CD14-positive monocyte (primary cell): Measurements from ENCODE around the gene TFG. TPM values are rescaled to one million over a fixed set of nuclear protein-coding genes. Genes with fewer than 3 reads are reported as not detected.
"Not testable (repeated sequence)": the region's sequence is repeated elsewhere in the genome, so short reads cannot be mapped to it uniquely, and the experiment has no call there.

ENCODE experiments used
- DNase-seq, 3 donors: peaks; one replicate each; pipeline ENCODE4 v3.0.0-alpha.2; 2011 to 2022
- H2AFZ ChIP-seq: 2 replicates; pipeline ENCODE4 v1.6.0; 2012; ENCODE audit warnings: mild to moderate bottlenecking, low read depth, low read length, inconsistent platforms; ENCODE audit not compliant: insufficient read depth, poor library complexity, severe bottlenecking
- H3K27ac ChIP-seq, 2 donors: 1 replicate in 1 of 2; 2 replicates in 1 of 2; pipeline ENCODE4 v1.5.1; 2012 to 2013; ENCODE audit warnings: low read length in 2 of 2, control low read depth in 1 of 2, inconsistent platforms in 1 of 2, low read depth in 1 of 2, mild to moderate bottlenecking in 1 of 2
- H3K27me3 ChIP-seq, 2 donors: one replicate each; pipeline versions ENCODE4 v1.6.0 to v1.6.1; 2011 to 2013; ENCODE audit warnings: low read length in 2 of 2; ENCODE audit not compliant: control insufficient read depth in 2 of 2, insufficient read depth in 2 of 2
- H3K36me3 ChIP-seq, 2 donors: replicated peaks in 1 of 2; 1 replicate in 1 of 2; 2 replicates in 1 of 2; pipeline versions ENCODE4 v1.5.1 to v1.6.1; 2012 to 2013; ENCODE audit warnings: low read length in 2 of 2, control low read depth in 1 of 2, inconsistent platforms in 1 of 2, mild to moderate bottlenecking in 1 of 2; ENCODE audit not compliant: insufficient read depth in 2 of 2, control insufficient read depth in 1 of 2
- H3K4me1 ChIP-seq, 2 donors: 1 replicate in 1 of 2; 2 replicates in 1 of 2; pipeline versions ENCODE4 v1.5.1 to v1.6.1; 2012 to 2013; ENCODE audit warnings: low read length in 2 of 2, control low read depth in 1 of 2, inconsistent platforms in 1 of 2, mild to moderate bottlenecking in 1 of 2, moderate library complexity in 1 of 2; ENCODE audit not compliant: insufficient read depth in 2 of 2, control insufficient read depth in 1 of 2
- H3K4me2 ChIP-seq: replicated peaks from 2 replicates; pipeline ENCODE3; 2012; ENCODE audit warnings: low read length, moderate library complexity, mild to moderate bottlenecking; ENCODE audit not compliant: poor library complexity, severe bottlenecking; ENCODE audit errors: extremely low read depth
- H3K4me3 ChIP-seq, 3 experiments: fragments of 200-600 bp in 1 of 3; sonication (generic) in 1 of 3; replicated peaks in 1 of 3; 1 replicate in 2 of 3; 2 replicates in 1 of 3; pipeline ENCODE4 v1.5.1; 2011 to 2013; ENCODE audit warnings: low read length in 3 of 3, mild to moderate bottlenecking in 3 of 3, control low read depth in 2 of 3, low read depth in 2 of 3, inconsistent platforms in 1 of 3, moderate library complexity in 1 of 3
- H3K79me2 ChIP-seq: 2 replicates; pipeline ENCODE4 v1.6.0; 2012; ENCODE audit warnings: mild to moderate bottlenecking, control low read depth, inconsistent platforms, low read length, moderate library complexity; ENCODE audit not compliant: insufficient read depth
- H3K9ac ChIP-seq: 2 replicates; pipeline ENCODE4 v1.6.0; 2017; ENCODE audit warnings: low read length, mild to moderate bottlenecking; ENCODE audit not compliant: insufficient read depth, poor library complexity, severe bottlenecking
- H3K9me3 ChIP-seq, 2 donors: replicated peaks in 1 of 2; 1 replicate in 1 of 2; 2 replicates in 1 of 2; pipeline versions ENCODE4 v1.5.1 to v1.6.1; 2012 to 2013; ENCODE audit warnings: low read length in 2 of 2, control low read depth in 1 of 2; ENCODE audit not compliant: control insufficient read depth in 1 of 2, insufficient read depth in 1 of 2
- H4K20me1 ChIP-seq: 2 replicates; pipeline ENCODE4 v1.6.0; 2012; ENCODE audit warnings: mild to moderate bottlenecking, low read length, control low read depth, moderate library complexity; ENCODE audit not compliant: insufficient read depth
- H3K27ac Mint-ChIP-seq, 7 donors: one replicate each; pipeline ENCODE4 v1.8.0; 2020; ENCODE audit warnings: mild to moderate bottlenecking in 7 of 7, mixed read lengths in 7 of 7, moderate library complexity in 6 of 7, inconsistent platforms in 2 of 7
- H3K27me3 Mint-ChIP-seq, 3 donors: one replicate each; pipeline ENCODE4 v1.8.0; 2021 to 2022; ENCODE audit warnings: low read depth in 3 of 3, mild to moderate bottlenecking in 3 of 3, mixed read lengths in 3 of 3, moderate library complexity in 3 of 3, inconsistent platforms in 1 of 3
- H3K36me3 Mint-ChIP-seq, 2 donors: one replicate each; pipeline ENCODE4 v1.8.0; 2020; ENCODE audit warnings: mixed read lengths in 2 of 2, inconsistent platforms in 1 of 2, mild to moderate bottlenecking in 1 of 2
- H3K4me1 Mint-ChIP-seq: one replicate; pipeline ENCODE4 v1.8.0; 2020; ENCODE audit warnings: mild to moderate bottlenecking, mixed read lengths
- H3K4me3 Mint-ChIP-seq, 2 donors: one replicate each; pipeline ENCODE4 v1.8.0; 2020; ENCODE audit warnings: mild to moderate bottlenecking in 2 of 2, mixed read lengths in 2 of 2, moderate library complexity in 1 of 2
- H3K9me3 Mint-ChIP-seq, 7 donors: one replicate each; pipeline ENCODE4 v1.8.0; 2020 to 2022; ENCODE audit warnings: mixed read lengths in 7 of 7, mild to moderate bottlenecking in 6 of 7, moderate library complexity in 6 of 7, inconsistent platforms in 2 of 7
- CTCF ChIP-seq: fragments of 200-600 bp; IDR thresholded peaks from one replicate; pipeline ENCODE4 v1.8.0; 2022; ENCODE audit warnings: antibody characterized with exemption, mild to moderate bottlenecking
- WGBS: methylation state at CpG from one replicate; pipeline ENCODE4 v1.1.5; 2013; ENCODE audit warnings: missing lambda C conversion rate; ENCODE audit not compliant: insufficient coverage; 5-methylcytosine and 5-hydroxymethylcytosine counted together
- intact Hi-C, 2 donors: fragments of 100-400 bp; cut with micrococcal nuclease; formaldehyde crosslinking; loops; one replicate each; pipeline versions ENCODE4 v1.15.0 to v1.15.1; 2023
- polyA minus RNA-seq: library from RNA; depleted of rRNA, polyadenylated mRNA; stranded (reverse); fragments of >200 nt; gene quantifications from 2 replicates; pipeline ENCODE4 v1.2.3, GENCODE V29; 2012
- polyA plus RNA-seq, 3 donors: library from polyadenylated mRNA; depleted of rRNA in 1 of 3; unstranded in 2 of 3; stranded (reverse) in 1 of 3; fragments of 300-500 nt in 2 of 3; fragments of >200 nt in 1 of 3; fragmentation: Illumina TruSeq in 2 of 3; gene quantifications; 1 replicate in 2 of 3; 2 replicates in 1 of 3; pipeline ENCODE4 v1.2.3, GENCODE V29; 2012 to 2021
- total RNA-seq, 12 experiments: library from RNA in 1 of 12; stranded (reverse) in 1 of 12; fragments of 120-200 nt in 1 of 12; gene quantifications; one replicate each; pipeline ENCODE4 v1.2.4 and lab custom pipeline; 2013 to 2026; ENCODE audit warnings: mixed read lengths in 6 of 12, inconsistent platforms in 1 of 12

The TFG gene
- total RNA-seq (2013) = 15.8 TPM
- polyA plus RNA-seq (10 to 100 TPM; 37.9 to 51.2 (median 44.8) TPM), polyA minus RNA-seq (12.5 and 15.3 TPM in 2 replicates), total RNA-seq (lab: John Stamatoyannopoulos, UW) (41.9 to 72.2 (median 55.4) reads per million in 11 experiments)

DNA sequence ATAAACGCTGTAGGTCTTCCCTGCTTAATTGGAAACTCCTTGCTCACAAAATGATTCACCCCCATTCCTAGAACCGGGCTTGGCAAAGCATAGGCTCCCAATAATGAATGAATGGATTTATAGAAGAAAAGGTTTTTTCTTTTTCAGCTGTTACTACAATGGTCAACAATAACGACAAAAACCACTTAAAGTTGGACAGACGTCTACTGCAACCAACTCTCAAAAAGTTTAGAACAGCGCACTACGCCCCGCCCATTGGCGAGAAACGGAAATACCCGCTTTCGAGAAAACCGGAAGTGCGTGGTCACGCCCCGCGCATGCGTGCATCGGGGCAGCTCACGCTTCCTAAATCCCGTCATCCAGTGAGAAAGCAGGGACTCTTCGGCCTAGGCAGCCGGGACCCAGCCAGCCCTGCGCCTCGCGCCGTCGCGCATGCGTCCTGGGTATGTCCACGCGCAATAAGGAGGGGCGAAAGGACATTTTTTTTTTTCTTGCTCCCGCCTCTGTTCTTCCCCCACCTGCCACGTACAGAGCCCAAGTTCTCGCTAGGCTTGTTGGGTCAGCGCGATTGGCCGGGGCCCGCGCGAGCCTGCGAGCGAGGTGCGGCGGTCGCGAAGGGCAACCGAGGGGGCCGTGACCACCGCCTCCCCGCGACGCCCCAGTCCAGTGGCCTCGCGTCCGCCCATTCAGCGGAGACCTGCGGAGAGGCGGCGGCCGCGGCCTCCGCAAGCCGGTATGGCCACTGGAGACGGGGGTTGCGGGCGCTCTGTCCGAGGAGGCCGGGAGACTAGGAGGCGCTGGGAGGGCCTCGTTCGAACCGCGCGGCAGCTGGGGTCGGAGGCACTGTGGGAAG is at the start of gene TFG:
Gene TFG (plus strand): TSS at position 506 of the 853 bp plus-strand sequence. CDS start 4,192 bp downstream, outside the sequence.
- Mint-ChIP-seq H3K4me3 (peak within 1 kb of the TSS; percentile 81 to 88), H3K36me3 (peaks cover 10 to 21% of the 10 kb centered on the region in 2 donors), H3K27ac (peak within 1 kb of the TSS; percentile 88 to 95 (median 93)), H3K27me3 (peaks cover 0 to 4% (median 2%) of the 10 kb centered on the region in 3 donors), H3K4me1 (peaks cover 26% of the 10 kb centered on the region), H3K9me3 (peaks cover 0 to 7% (median 5%) of the 10 kb centered on the region in 7 donors)
- Histone ChIP-seq H3K27me3 (peaks cover 0 to 6% of the 10 kb centered on the region in 2 donors), H3K4me1 (peaks cover 17 to 18% of the 10 kb centered on the region in 2 donors), H3K27ac (peak within 1 kb of the TSS; percentile 75 to 86), H3K4me2 (peak within 1 kb of the TSS; percentile 88), H3K36me3 (peaks cover 2 to 9% of the 10 kb centered on the region in 2 donors), H3K79me2 (peaks cover 44% of the 10 kb centered on the region), H3K9ac (peak within 1 kb of the TSS; percentile 78), H2AFZ (peak within 1 kb of the TSS; percentile 73), H3K9me3 (no peaks in the 10 kb centered on the region), H3K4me3 (peak within 1 kb of the TSS; percentile 65 to 87 (median 83)), H4K20me1 (peaks cover 38% of the 10 kb centered on the region)
- intact Hi-C loops = loop anchor here in 1 of 2 donors (10.0 kb wide), 1 partner anchor 894 kb away; the partner anchor contains the start of gene CMSS1
- TF ChIP-seq CTCF = no peak
- under 1% methylated on average over 64 of the region's 76 CpGs for WGBS
- peak; percentile 99 to 100 (median 100) for DNase-seq

DNA sequence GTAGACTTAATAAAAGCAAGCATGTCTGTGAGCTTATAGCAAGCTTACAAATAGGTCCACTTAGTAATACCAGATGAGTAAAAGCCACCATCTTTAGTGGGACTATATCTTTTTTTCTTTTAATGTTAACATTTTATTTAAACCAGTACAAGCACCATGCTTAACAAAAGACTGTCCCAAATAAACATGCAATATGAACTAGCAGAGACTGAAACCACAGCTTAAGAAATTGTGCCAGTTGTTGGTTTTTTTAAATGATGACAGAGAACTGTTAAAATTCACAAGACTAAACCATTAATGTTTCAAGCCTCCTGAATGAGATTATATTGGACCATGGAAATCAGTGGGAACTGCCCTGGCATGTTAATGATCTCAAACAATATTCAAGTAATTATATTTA is 48.0 kb upstream of the TFG start:
- H3K27me3 Mint-ChIP-seq, H2AFZ ChIP-seq, H3K9me3 Mint-ChIP-seq, H3K27ac Mint-ChIP-seq, H3K9ac ChIP-seq, H4K20me1 ChIP-seq, H3K4me2 ChIP-seq, intact Hi-C loops, DNase-seq, H3K79me2 ChIP-seq, H3K9me3 ChIP-seq, H3K4me3 Mint-ChIP-seq, H3K36me3 ChIP-seq, H3K27ac ChIP-seq, H3K4me3 ChIP-seq, H3K36me3 Mint-ChIP-seq, H3K27me3 ChIP-seq, H3K4me1 ChIP-seq: not testable (repeated sequence)
- peaks cover 21% of the 10 kb centered on the region for H3K4me1 Mint-ChIP-seq
